ENCODE results near the gene BCL2L2. TPM values are rescaled to one million over a fixed set of nuclear protein-coding genes. Genes with fewer than 3 reads are reported as not detected.

Gene BCL2L2
- total and polyA plus RNA-seq, 5 donors from 2014 or later: 2.6 TPM; not detected in 4

GRCh38 chr14:23349156-23349845 is 42.7 kb downstream of the BCL2L2 start:
- no peak for DNase-seq
- peaks cover 2 to 17% (median 9%) of the 10 kb centered on the region in 4 donors for H3K4me1 Mint-ChIP-seq
- Histone ChIP-seq H3K4me3 (ENCODE audit: low read depth, low read length) (no peak overlapping the region), H3K36me3 (ENCODE audit: control insufficient read depth, insufficient read depth, low read length) (no peaks in the 10 kb centered on the region), H3K27me3 (ENCODE audit: control insufficient read depth, insufficient read depth, low read length) (peaks cover 16% of the 10 kb centered on the region), H3K27ac (ENCODE audit: insufficient read depth, low read length, poor library complexity, severe bottlenecking) (no peak overlapping the region), H3K4me1 (ENCODE audit: control insufficient read depth, insufficient read depth, low read length, poor library complexity, severe bottlenecking) (peaks cover 6% of the 10 kb centered on the region), H3K9me3 (ENCODE audit: control insufficient read depth in 2 of 2, low read length in 2 of 2) (no peaks in the 10 kb centered on the region)
- H3K36me3 Mint-ChIP-seq: peaks cover 12% of the 10 kb centered on the region
- peaks cover 0 to 7% (median 0%) of the 10 kb centered on the region in 7 donors for H3K9me3 Mint-ChIP-seq
- peaks cover 54% of the 10 kb centered on the region for H3K27me3 Mint-ChIP-seq
- H3K27ac Mint-ChIP-seq: no peak overlapping the region
- peak overlapping the region in 2 of 4 donors; percentile 49 to 53 for H3K4me3 Mint-ChIP-seq
- ATAC-seq (ENCODE audit: low read depth in 2 of 2): no peak

- Mint-ChIP-seq H3K4me1 (peaks cover 2 to 17% (median 9%) of the 10 kb centered on the region in 4 donors), H3K27ac (no peak overlapping the region)
Observed at GRCh38 chr14:23351681-23352505, 45.3 kb downstream of the BCL2L2 start.

GRCh38 chr14:23352506-23353432 is 46.1 kb downstream of the BCL2L2 start, which contains the start of gene SLC22A17:
SLC22A17 (minus strand) TSS chr14:23352887.
- H3K27ac Mint-ChIP-seq: peak within 1 kb of the TSS in 1 of 3 donors; percentile 9

More at GRCh38 chr14:23351681-23352505, 45.3 kb downstream of the BCL2L2 start:
- H3K4me3 Mint-ChIP-seq: peak overlapping the region in 3 of 4 donors; percentile 33 to 79 (median 60)
- Histone ChIP-seq H3K27ac (ENCODE audit: insufficient read depth, low read length, poor library complexity, severe bottlenecking) (no peak overlapping the region), H3K9me3 (ENCODE audit: control insufficient read depth in 2 of 2, low read length in 2 of 2) (no peaks in the 10 kb centered on the region), H3K36me3 (ENCODE audit: control insufficient read depth, insufficient read depth, low read length) (no peaks in the 10 kb centered on the region), H3K4me3 (ENCODE audit: low read depth, low read length) (no peak overlapping the region), H3K4me1 (ENCODE audit: control insufficient read depth, insufficient read depth, low read length, poor library complexity, severe bottlenecking) (peaks cover 6% of the 10 kb centered on the region), H3K27me3 (ENCODE audit: control insufficient read depth, insufficient read depth, low read length) (peaks cover 18% of the 10 kb centered on the region)
- peaks cover 12% of the 10 kb centered on the region for H3K36me3 Mint-ChIP-seq
- peaks cover 56% of the 10 kb centered on the region for H3K27me3 Mint-ChIP-seq
- peaks cover 0 to 7% (median 0%) of the 10 kb centered on the region in 7 donors for H3K9me3 Mint-ChIP-seq
- DNase-seq: no peak
- peak in 1 of 2 donors; percentile 14 for ATAC-seq (ENCODE audit: low read depth in 2 of 2)

GRCh38 chr14:23353433-23353780 is 46.8 kb downstream of the BCL2L2 start:
- Mint-ChIP-seq H3K27me3 (peaks cover 56% of the 10 kb centered on the region), H3K9me3 (peaks cover 0 to 7% (median 0%) of the 10 kb centered on the region in 7 donors), H3K36me3 (peaks cover 12% of the 10 kb centered on the region), H3K27ac (peak overlapping the region in 1 of 3 donors; percentile 9), H3K4me1 (peaks cover 2 to 17% (median 9%) of the 10 kb centered on the region in 4 donors), H3K4me3 (peak overlapping the region; percentile 75 to 84 (median 82))
- H3K36me3 ChIP-seq (ENCODE audit: control insufficient read depth, insufficient read depth, low read length): no peaks in the 10 kb centered on the region
- peaks cover 6% of the 10 kb centered on the region for H3K4me1 ChIP-seq (ENCODE audit: control insufficient read depth, insufficient read depth, low read length, poor library complexity, severe bottlenecking)
- H3K27ac ChIP-seq (ENCODE audit: insufficient read depth, low read length, poor library complexity, severe bottlenecking): no peak overlapping the region
- no peak overlapping the region for H3K4me3 ChIP-seq (ENCODE audit: low read depth, low read length)
- DNase-seq (no peak), ATAC-seq (ENCODE audit: low read depth in 2 of 2) (no peak)
- H3K27me3 ChIP-seq (ENCODE audit: control insufficient read depth, insufficient read depth, low read length): peaks cover 18% of the 10 kb centered on the region
- no peaks in the 10 kb centered on the region for H3K9me3 ChIP-seq (ENCODE audit: control insufficient read depth in 2 of 2, low read length in 2 of 2)

More at GRCh38 chr14:23352506-23353432, 46.1 kb downstream of the BCL2L2 start, which contains the start of gene SLC22A17:
- Histone ChIP-seq H3K27ac (ENCODE audit: insufficient read depth, low read length, poor library complexity, severe bottlenecking) (no peak within 1 kb of the TSS), H3K9me3 (ENCODE audit: control insufficient read depth in 2 of 2, low read length in 2 of 2) (no peaks in the 10 kb centered on the region), H3K4me3 (ENCODE audit: low read depth, low read length) (no peak within 1 kb of the TSS), H3K36me3 (ENCODE audit: control insufficient read depth, insufficient read depth, low read length) (no peaks in the 10 kb centered on the region), H3K4me1 (ENCODE audit: control insufficient read depth, insufficient read depth, low read length, poor library complexity, severe bottlenecking) (peaks cover 6% of the 10 kb centered on the region), H3K27me3 (ENCODE audit: control insufficient read depth, insufficient read depth, low read length) (peaks cover 18% of the 10 kb centered on the region)
- peaks cover 2 to 17% (median 9%) of the 10 kb centered on the region in 4 donors for H3K4me1 Mint-ChIP-seq
- peaks cover 12% of the 10 kb centered on the region for H3K36me3 Mint-ChIP-seq
- peaks cover 0 to 7% (median 0%) of the 10 kb centered on the region in 7 donors for H3K9me3 Mint-ChIP-seq
- DNase-seq (peak; percentile 39 to 50 (median 47)), ATAC-seq (ENCODE audit: low read depth in 2 of 2) (peak; percentile 75)
- peak within 1 kb of the TSS; percentile 75 to 84 (median 82) for H3K4me3 Mint-ChIP-seq
- H3K27me3 Mint-ChIP-seq: peaks cover 56% of the 10 kb centered on the region

GRCh38 chr14:23354990-23355389 is 48.4 kb downstream of the BCL2L2 start:
- no peak overlapping the region for H3K27ac ChIP-seq (ENCODE audit: insufficient read depth, low read length, poor library complexity, severe bottlenecking)
- H3K27me3 Mint-ChIP-seq: peaks cover 46% of the 10 kb centered on the region
- peaks cover 12% of the 10 kb centered on the region for H3K36me3 Mint-ChIP-seq
- DNase-seq: no peak
- H3K4me3 ChIP-seq (ENCODE audit: low read depth, low read length): no peak overlapping the region
- no peaks in the 10 kb centered on the region for H3K36me3 ChIP-seq (ENCODE audit: control insufficient read depth, insufficient read depth, low read length)
- no peaks in the 10 kb centered on the region for H3K9me3 ChIP-seq (ENCODE audit: control insufficient read depth in 2 of 2, low read length in 2 of 2)
- H3K4me1 Mint-ChIP-seq: peaks cover 2 to 17% (median 9%) of the 10 kb centered on the region in 4 donors
- peaks cover 6% of the 10 kb centered on the region for H3K4me1 ChIP-seq (ENCODE audit: control insufficient read depth, insufficient read depth, low read length, poor library complexity, severe bottlenecking)
- H3K9me3 Mint-ChIP-seq: peaks cover 0 to 7% (median 0%) of the 10 kb centered on the region in 7 donors
- no peak for ATAC-seq (ENCODE audit: low read depth in 2 of 2)
- H3K27me3 ChIP-seq (ENCODE audit: control insufficient read depth, insufficient read depth, low read length): peaks cover 18% of the 10 kb centered on the region
- no peak overlapping the region for H3K27ac Mint-ChIP-seq
- H3K4me3 Mint-ChIP-seq: peak overlapping the region in 1 of 4 donors; percentile 84

GRCh38 chr14:23355871-23356435 is 49.3 kb downstream of the BCL2L2 start:
- peaks cover 6% of the 10 kb centered on the region for H3K4me1 ChIP-seq (ENCODE audit: control insufficient read depth, insufficient read depth, low read length, poor library complexity, severe bottlenecking)
- no peak overlapping the region for H3K27ac ChIP-seq (ENCODE audit: insufficient read depth, low read length, poor library complexity, severe bottlenecking)
- ATAC-seq (ENCODE audit: low read depth in 2 of 2): no peak
- no peak for DNase-seq
- Mint-ChIP-seq H3K36me3 (peaks cover 4% of the 10 kb centered on the region), H3K27ac (no peak overlapping the region), H3K4me3 (no peak overlapping the region), H3K4me1 (peaks cover 2 to 14% (median 9%) of the 10 kb centered on the region in 4 donors), H3K27me3 (peaks cover 37% of the 10 kb centered on the region), H3K9me3 (peaks cover 0 to 3% (median 0%) of the 10 kb centered on the region in 7 donors)
- no peaks in the 10 kb centered on the region for H3K9me3 ChIP-seq (ENCODE audit: control insufficient read depth in 2 of 2, low read length in 2 of 2)
- H3K36me3 ChIP-seq (ENCODE audit: control insufficient read depth, insufficient read depth, low read length): no peaks in the 10 kb centered on the region
- H3K27me3 ChIP-seq (ENCODE audit: control insufficient read depth, insufficient read depth, low read length): peaks cover 13% of the 10 kb centered on the region
- no peak overlapping the region for H3K4me3 ChIP-seq (ENCODE audit: low read depth, low read length)
